Measurements from ENCODE around the gene CETN2.

Gene CETN2

DNA sequence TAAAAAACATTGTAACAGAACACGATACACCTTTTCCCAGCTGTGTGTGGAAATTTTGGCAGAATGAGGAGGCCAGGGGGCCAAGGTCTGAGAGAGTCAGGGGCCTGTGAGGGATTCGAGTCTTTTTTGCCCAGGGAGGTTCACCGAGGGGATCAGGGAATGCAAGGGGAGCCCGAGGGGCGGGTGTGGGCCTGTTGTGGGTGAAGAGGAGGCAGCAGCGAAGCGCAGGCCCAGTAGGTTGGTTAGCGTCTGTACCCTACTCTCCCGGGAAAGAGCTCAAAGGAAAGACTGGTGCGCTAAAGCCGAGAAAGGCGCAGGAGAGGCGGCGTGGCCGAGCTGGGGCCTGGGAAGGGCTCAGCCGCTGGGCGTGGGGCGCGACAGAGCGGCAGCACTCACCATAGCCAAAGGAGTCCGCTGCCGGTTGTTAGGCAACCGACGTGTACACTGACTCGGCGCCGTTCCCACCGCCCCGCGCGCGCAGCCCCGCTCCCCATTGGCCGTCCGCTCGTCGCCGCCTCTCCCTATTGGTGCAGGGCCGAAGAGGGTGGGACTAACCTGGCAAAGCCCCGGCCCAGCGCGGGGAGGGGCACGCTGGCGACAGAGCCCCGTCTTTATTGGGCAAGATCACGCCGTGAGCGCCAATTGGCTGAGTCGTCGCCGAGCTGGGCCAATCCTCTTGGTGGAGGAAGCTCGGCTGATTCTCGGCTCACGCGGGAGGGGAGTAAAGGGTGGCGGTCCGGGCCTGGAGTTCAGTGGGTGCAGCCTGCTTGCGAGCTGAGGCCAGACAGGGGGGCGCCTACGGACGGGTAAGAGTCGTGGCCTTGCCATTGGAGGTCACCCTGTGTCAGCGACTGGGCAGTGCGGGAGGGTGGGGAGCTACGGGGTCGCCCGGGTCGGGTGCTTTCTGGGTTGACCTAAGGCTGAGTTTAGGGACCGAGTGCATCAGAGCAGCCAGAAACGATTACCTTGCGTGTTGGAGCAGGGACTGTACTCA lies at the start of gene CETN2, which contains the start of gene NSDHL (continued):
- TF ChIP-seq ZSCAN5A (tag by site-specific recombination; IDR thresholded peaks at IDR 0.05), result no peak
- TF ChIP-seq ZFP3 (tag by site-specific recombination; IDR thresholded peaks at IDR 0.05; ENCODE audit: low read depth), result no peak
- TF ChIP-seq ZNF132 (tag by site-specific recombination; IDR thresholded peaks at IDR 0.05; ENCODE audit: borderline replicate concordance), result no peak
- no peak for TF ChIP-seq ZNF155 (tag by site-specific recombination; IDR thresholded peaks at IDR 0.05)
- no peak for TF ChIP-seq ZNF175 (tag by site-specific recombination; IDR thresholded peaks at IDR 0.05)
- no peak for TF ChIP-seq ZBTB20 (tag by site-specific recombination; IDR thresholded peaks at IDR 0.05)
- TF ChIP-seq ZNF629 (tag by site-specific recombination; IDR thresholded peaks at IDR 0.05), result no peak
- TF ChIP-seq ZNF174 (tag by site-specific recombination; IDR thresholded peaks at IDR 0.05), result no peak
- TF ChIP-seq KLF7 (tag by site-specific recombination; IDR thresholded peaks at IDR 0.05; ENCODE audit: borderline replicate concordance), result no peak
- TF ChIP-seq, protein P1, sequence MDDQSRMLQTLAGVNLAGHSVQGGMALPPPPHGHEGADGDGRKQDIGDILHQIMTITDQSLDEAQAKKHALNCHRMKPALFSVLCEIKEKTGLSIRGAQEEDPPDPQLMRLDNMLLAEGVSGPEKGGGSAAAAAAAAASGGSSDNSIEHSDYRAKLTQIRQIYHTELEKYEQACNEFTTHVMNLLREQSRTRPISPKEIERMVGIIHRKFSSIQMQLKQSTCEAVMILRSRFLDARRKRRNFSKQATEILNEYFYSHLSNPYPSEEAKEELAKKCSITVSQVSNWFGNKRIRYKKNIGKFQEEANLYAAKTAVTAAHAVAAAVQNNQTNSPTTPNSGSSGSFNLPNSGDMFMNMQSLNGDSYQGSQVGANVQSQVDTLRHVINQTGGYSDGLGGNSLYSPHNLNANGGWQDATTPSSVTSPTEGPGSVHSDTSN (CRISPR knock-in tag; IDR thresholded peaks at IDR 0.05), result no peak
- TF ChIP-seq ZNF324 (tag by site-specific recombination; IDR thresholded peaks at IDR 0.05), result no peak
- TF ChIP-seq GLI2 (tag by site-specific recombination; IDR thresholded peaks at IDR 0.05; ENCODE audit: borderline replicate concordance, low read depth), result no peak
- peak; percentile 69 for TF ChIP-seq SP3 (tag by site-specific recombination; IDR thresholded peaks at IDR 0.05)
- TF ChIP-seq ZNF23 (tag by site-specific recombination; IDR thresholded peaks at IDR 0.05; ENCODE audit: borderline replicate concordance), result no peak
- TF ChIP-seq ZNF239 (tag by site-specific recombination; IDR thresholded peaks at IDR 0.05), result no peak
- peak; percentile 9; the same call in 1 of the 2 replicates for TF ChIP-seq ZBTB17 (tag by site-specific recombination; IDR thresholded peaks at IDR 0.05)
- no peak for TF ChIP-seq KLF10 (tag by site-specific recombination; IDR thresholded peaks at IDR 0.05)
- no peak for TF ChIP-seq ZBTB21 (tag by site-specific recombination; IDR thresholded peaks at IDR 0.05)
- TF ChIP-seq AEBP2 (tag by site-specific recombination; IDR thresholded peaks at IDR 0.05; ENCODE audit: borderline replicate concordance), result no peak
- TF ChIP-seq OVOL3 (tag by site-specific recombination; IDR thresholded peaks at IDR 0.05), result no peak
- TF ChIP-seq ZNF2 (tag by site-specific recombination; IDR thresholded peaks at IDR 0.05), result no peak
- TF ChIP-seq ZNF596 (tag by site-specific recombination; IDR thresholded peaks at IDR 0.05), result no peak
- TF ChIP-seq ZNF585B (tag by site-specific recombination; IDR thresholded peaks at IDR 0.05), result no peak
- TF ChIP-seq ZNF112 (tag by site-specific recombination; IDR thresholded peaks at IDR 0.05), result no peak
- TF ChIP-seq ZNF426 (tag by site-specific recombination; IDR thresholded peaks at IDR 0.05), result no peak
- TF ChIP-seq ZNF433 (tag by site-specific recombination; IDR thresholded peaks at IDR 0.05; ENCODE audit: low read depth), result no peak
- no peak for TF ChIP-seq ZNF473 (tag by site-specific recombination; IDR thresholded peaks at IDR 0.05)
- TF ChIP-seq GLI4 (tag by site-specific recombination; IDR thresholded peaks at IDR 0.05), result no peak
- TF ChIP-seq ZNF214 (tag by site-specific recombination; IDR thresholded peaks at IDR 0.05; ENCODE audit: borderline replicate concordance), result no peak
- no peak for TF ChIP-seq ZNF169 (tag by site-specific recombination; IDR thresholded peaks at IDR 0.05)
- TF ChIP-seq, protein P2, sequence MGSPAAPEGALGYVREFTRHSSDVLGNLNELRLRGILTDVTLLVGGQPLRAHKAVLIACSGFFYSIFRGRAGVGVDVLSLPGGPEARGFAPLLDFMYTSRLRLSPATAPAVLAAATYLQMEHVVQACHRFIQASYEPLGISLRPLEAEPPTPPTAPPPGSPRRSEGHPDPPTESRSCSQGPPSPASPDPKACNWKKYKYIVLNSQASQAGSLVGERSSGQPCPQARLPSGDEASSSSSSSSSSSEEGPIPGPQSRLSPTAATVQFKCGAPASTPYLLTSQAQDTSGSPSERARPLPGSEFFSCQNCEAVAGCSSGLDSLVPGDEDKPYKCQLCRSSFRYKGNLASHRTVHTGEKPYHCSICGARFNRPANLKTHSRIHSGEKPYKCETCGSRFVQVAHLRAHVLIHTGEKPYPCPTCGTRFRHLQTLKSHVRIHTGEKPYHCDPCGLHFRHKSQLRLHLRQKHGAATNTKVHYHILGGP (tag by site-specific recombination; IDR thresholded peaks at IDR 0.05), result no peak
- no peak for TF ChIP-seq ZNF658 (tag by site-specific recombination; IDR thresholded peaks at IDR 0.05)
- TF ChIP-seq ZNF18 (tag by site-specific recombination; IDR thresholded peaks at IDR 0.05), result no peak
